H1 (cell line): ENCODE results near the gene ITSN1. TPM values are rescaled to one million over a fixed set of nuclear protein-coding genes. Genes with fewer than 3 reads are reported as not detected.

Experiments
- CTCF ChIA-PET: fragments of 300-600 bp; sonication (Branson Sonifier 250); formaldehyde crosslinking; loops from one replicate; lab custom pipeline; 2021; ENCODE audit not compliant: partially characterized antibody; lab: Charles Lee
- POLR2A ChIA-PET: fragments of 300-600 bp; sonication (Branson Sonifier 250); formaldehyde crosslinking; loops from one replicate; lab custom pipeline; 2021; ENCODE audit warnings: inconsistent platforms; ENCODE audit not compliant: partially characterized antibody; lab: Charles Lee
- DNase-seq, 2 experiments: peaks; one replicate each; pipeline versions ENCODE4 v3.0.0 to v3.0.0-alpha.2; 2010 to 2022; ENCODE audit warnings: low spot score in 2 of 2, low read depth in 1 of 2, mixed read lengths in 1 of 2
- FAIRE-seq: peaks from 2 replicates; lab custom pipeline; 2011; peaks lifted over from hg19 to GRCh38; lab: Jason Lieb, UNC
- H2AFZ ChIP-seq: 2 replicates; pipeline ENCODE4 v1.8.1; 2012; ENCODE audit warnings: low read length, inconsistent platforms
- H2AK5ac ChIP-seq: 2 replicates; pipeline ENCODE4 v1.6.1; 2013; ENCODE audit warnings: low read depth, low read length
- H2BK120ac ChIP-seq: replicated peaks from 2 replicates; pipeline ENCODE3; 2013; ENCODE audit warnings: low read depth, low read length, inconsistent platforms
- H2BK12ac ChIP-seq: 2 replicates; pipeline ENCODE4 v1.6.1; 2013; ENCODE audit warnings: low read depth, low read length
- H2BK15ac ChIP-seq: 2 replicates; pipeline ENCODE4 v1.6.1; 2013; ENCODE audit warnings: low read length
- H2BK20ac ChIP-seq: 2 replicates; pipeline ENCODE4 v1.6.1; 2013; ENCODE audit warnings: low read length
- H2BK5ac ChIP-seq: 2 replicates; pipeline ENCODE4 v1.6.1; 2013; ENCODE audit warnings: low read depth, low read length
- H3K14ac ChIP-seq: 2 replicates; pipeline ENCODE4 v1.6.1; 2013; ENCODE audit warnings: inconsistent platforms; ENCODE audit not compliant: insufficient read length
- H3K18ac ChIP-seq: 2 replicates; pipeline ENCODE4 v1.6.1; 2013; ENCODE audit warnings: low read length; ENCODE audit errors: extremely low read depth
- H3K23ac ChIP-seq: 2 replicates; pipeline ENCODE4 v1.6.1; 2013; ENCODE audit warnings: inconsistent platforms; ENCODE audit not compliant: insufficient read length
- H3K23me2 ChIP-seq: 2 replicates; pipeline ENCODE4 v1.6.1; 2013; ENCODE audit warnings: low read depth, low read length
- H3K27ac ChIP-seq: 2 replicates; pipeline ENCODE4 v1.6.1; 2011; ENCODE audit warnings: low read depth, low read length, inconsistent platforms
- H3K27me3 ChIP-seq, 4 experiments: replicated peaks in 1 of 4; 1 replicate in 1 of 4; 2 replicates in 3 of 4; pipeline versions ENCODE4 v1.6.1 to v1.8.1; 2011 to 2013; ENCODE audit warnings: low read length in 3 of 4, mild to moderate bottlenecking in 3 of 4, inconsistent platforms in 2 of 4, mixed read lengths in 2 of 4, moderate library complexity in 1 of 4; ENCODE audit not compliant: control insufficient read depth in 3 of 4, insufficient read depth in 3 of 4; ENCODE audit errors: extremely low read depth in 1 of 4
- H3K36me3 ChIP-seq, 4 experiments: 2 replicates each; pipeline versions ENCODE4 v1.6.1 to v1.8.1; 2011 to 2013; ENCODE audit warnings: mild to moderate bottlenecking in 4 of 4, low read length in 3 of 4, moderate library complexity in 2 of 4, control low read depth in 1 of 4, inconsistent platforms in 1 of 4; ENCODE audit not compliant: insufficient read depth in 4 of 4, control insufficient read depth in 2 of 4
- H3K4ac ChIP-seq: replicated peaks from 2 replicates; pipeline ENCODE3; 2013; ENCODE audit warnings: low read length, low read depth, mixed read lengths, inconsistent platforms; ENCODE audit not compliant: insufficient read length
- H3K4me1 ChIP-seq, 4 experiments: replicated peaks in 1 of 4; 1 replicate in 1 of 4; 2 replicates in 3 of 4; pipeline versions ENCODE4 v1.6.1 to v1.8.1; 2011 to 2013; ENCODE audit warnings: low read length in 3 of 4, inconsistent platforms in 2 of 4, mixed read lengths in 1 of 4; ENCODE audit not compliant: insufficient read depth in 4 of 4, control insufficient read depth in 3 of 4
- H3K4me2 ChIP-seq, 2 experiments: 2 replicates each; pipeline versions ENCODE4 v1.6.1 to v1.8.1; 2011 to 2013; ENCODE audit warnings: low read depth in 2 of 2, low read length in 2 of 2, control low read depth in 1 of 2, inconsistent platforms in 1 of 2, mild to moderate bottlenecking in 1 of 2; ENCODE audit not compliant: insufficient read depth in 1 of 2
- H3K4me3 ChIP-seq, 4 experiments: fragments of 200-600, 300-600 bp in 1 of 4; sonication (generic), shearing (Covaris generic), sonication (Bioruptor Twin) in 1 of 4; 2 replicates each; pipeline versions ENCODE4 v1.5.1 to v1.8.1; 2011 to 2016; ENCODE audit warnings: low read length in 4 of 4, low read depth in 3 of 4, control low read depth in 2 of 4, inconsistent platforms in 2 of 4, mild to moderate bottlenecking in 2 of 4, mixed read lengths in 1 of 4, moderate library complexity in 1 of 4; ENCODE audit not compliant: insufficient read depth in 2 of 4; ENCODE audit errors: extremely low read depth in 1 of 4
- H3K56ac ChIP-seq: replicated peaks from 2 replicates; pipeline ENCODE3; 2013; ENCODE audit warnings: low read depth, mild to moderate bottlenecking, mixed read lengths, low read length, inconsistent platforms; ENCODE audit not compliant: insufficient read length
- H3K79me1 ChIP-seq: 2 replicates; pipeline ENCODE4 v1.6.1; 2013; ENCODE audit warnings: low read depth, low read length, control low read depth
- H3K79me2 ChIP-seq, 2 experiments: 2 replicates each; pipeline versions ENCODE4 v1.6.1 to v1.8.1; 2012 to 2013; ENCODE audit warnings: low read length in 2 of 2, mild to moderate bottlenecking in 2 of 2, inconsistent platforms in 1 of 2; ENCODE audit not compliant: insufficient read depth in 2 of 2, control insufficient read depth in 1 of 2
- H3K9ac ChIP-seq, 4 experiments: replicated peaks in 1 of 4; 1 replicate in 1 of 4; 2 replicates in 3 of 4; pipeline versions ENCODE4 v1.6.1 to v1.8.1; 2011 to 2013; ENCODE audit warnings: low read depth in 3 of 4, low read length in 3 of 4, control low read depth in 2 of 4, mild to moderate bottlenecking in 2 of 4, moderate library complexity in 2 of 4, inconsistent platforms in 1 of 4; ENCODE audit errors: extremely low read depth in 1 of 4
- H3K9me3 ChIP-seq, 2 experiments: 2 replicates each; pipeline versions ENCODE4 v1.6.1 to v1.8.1; 2012 to 2013; ENCODE audit warnings: mild to moderate bottlenecking in 2 of 2, moderate library complexity in 2 of 2, control low read depth in 1 of 2, inconsistent platforms in 1 of 2, low read depth in 1 of 2, low read length in 1 of 2, mixed read lengths in 1 of 2; ENCODE audit not compliant: insufficient read depth in 2 of 2
- H4K20me1 ChIP-seq, 2 experiments: replicated peaks in 1 of 2; 2 replicates each; pipeline versions ENCODE3 to v1.8.1; 2011 to 2013; ENCODE audit warnings: inconsistent platforms in 2 of 2, low read length in 2 of 2, mild to moderate bottlenecking in 1 of 2; ENCODE audit not compliant: insufficient read depth in 2 of 2, control insufficient read depth in 1 of 2
- H4K5ac ChIP-seq: 2 replicates; pipeline ENCODE4 v1.6.1; 2013; ENCODE audit warnings: low read length, low read depth, mixed read lengths, inconsistent platforms; ENCODE audit not compliant: insufficient read length
- H4K8ac ChIP-seq: 2 replicates; pipeline ENCODE4 v1.8.0; 2013; ENCODE audit warnings: mild to moderate bottlenecking, moderate library complexity, low read length, inconsistent platforms; ENCODE audit not compliant: insufficient read depth; ENCODE audit errors: extremely low read depth
- H4K91ac ChIP-seq: replicated peaks from 2 replicates; pipeline ENCODE3; 2013; ENCODE audit warnings: low read length, mixed read lengths, inconsistent platforms; ENCODE audit not compliant: insufficient read length
- CTBP2 ChIP-seq: IDR thresholded peaks from 2 replicates; pipeline ENCODE4 v1.7.0; 2011; ENCODE audit warnings: borderline replicate concordance, mild to moderate bottlenecking, moderate library complexity, mixed read lengths, low read length; ENCODE audit not compliant: insufficient read depth, insufficient read length
- FOSL1 ChIP-seq: IDR thresholded peaks from 2 replicates; pipeline ENCODE4 v1.6.1; 2011; ENCODE audit warnings: mild to moderate bottlenecking, low read depth, low read length, moderate library complexity; ENCODE audit not compliant: insufficient read depth
- PHF8 ChIP-seq: fragments of 200-600 bp; sonication (generic); conservative IDR thresholded peaks from 2 replicates; pipeline ENCODE4 v1.7.1; 2012; ENCODE audit warnings: low read depth, mild to moderate bottlenecking, inconsistent platforms, low read length, moderate library complexity
- RAD21 ChIP-seq, 2 experiments: IDR thresholded peaks in 1 of 2; conservative IDR thresholded peaks in 1 of 2; 2 replicates each; pipeline ENCODE4 v1.6.1; 2011; ENCODE audit warnings: low read depth in 2 of 2, low read length in 2 of 2, improper control_type of control experiment in 1 of 2, inconsistent platforms in 1 of 2, mild to moderate bottlenecking in 1 of 2, moderate library complexity in 1 of 2
- TEAD4 ChIP-seq: IDR thresholded peaks from 2 replicates; pipeline ENCODE4 v1.6.1; 2012; ENCODE audit warnings: low read depth, low read length, inconsistent platforms, mixed read lengths
- WGBS, 2 experiments: shearing (Covaris generic) in 1 of 2; methylation state at CpG; one replicate each; pipeline versions ENCODE4 v1.1.6 to v1.1.7; 2013 to 2015; ENCODE audit warnings: low lambda C conversion rate in 2 of 2, mixed read lengths in 2 of 2, inconsistent platforms in 1 of 2, low coverage in 1 of 2, missing lambda C conversion rate in 1 of 2; ENCODE audit not compliant: insufficient replicate concordance in 2 of 2, insufficient coverage in 1 of 2, insufficient read length in 1 of 2; ENCODE audit errors: extremely low coverage in 1 of 2, missing lambda C conversion rate in 1 of 2; 5-methylcytosine and 5-hydroxymethylcytosine counted together
- polyA plus RNA-seq, 7 experiments: library from polyadenylated mRNA; depleted of rRNA in 3 of 7; stranded (reverse) in 5 of 7; unstranded in 2 of 7; fragments of >200 nt in 5 of 7; fragments of 200-250 nt in 2 of 7; gene quantifications; 1 replicate in 5 of 7; 2 replicates in 1 of 7; 4 replicates in 1 of 7; pipeline versions ENCODE4 v1.2.1 to v1.2.3, GENCODE V29; 2011 to 2013; ENCODE audit warnings: missing spikeins in 2 of 7, mixed read lengths in 2 of 7
- total RNA-seq: library from RNA; stranded (reverse); fragmentation: NEBNext Ultra II Directional; extraction: Animal tissue kit (Norgen Biotek cat#: 25700); gene quantifications from 2 replicates; pipeline ENCODE4 v1.2.1, GENCODE V29; 2021
- TF ChIP-seq, protein P1 (sequence below): IDR thresholded peaks from 2 replicates; pipeline ENCODE4 v1.6.1; 2011; ENCODE audit warnings: low read length, improper control_type of control experiment
- TF ChIP-seq, protein P2 (sequence below), 3 experiments: IDR thresholded peaks; 1 replicate in 2 of 3; 2 replicates in 1 of 3; pipeline versions ENCODE4 v1.5.1 to v1.6.1; 2011; ENCODE audit warnings: low read length in 3 of 3, mild to moderate bottlenecking in 3 of 3, inconsistent platforms in 2 of 3, low read depth in 1 of 3, moderate library complexity in 1 of 3; ENCODE audit not compliant: insufficient read depth in 1 of 3; ENCODE audit errors: control extremely low read depth in 1 of 3

Gene ITSN1
- total and polyA plus RNA-seq, 2 of the 8 experiments (the other 6 are each of a cell fraction or from before 2014, with no cell fraction given): 60.8 to 78.1 TPM

DNA sequence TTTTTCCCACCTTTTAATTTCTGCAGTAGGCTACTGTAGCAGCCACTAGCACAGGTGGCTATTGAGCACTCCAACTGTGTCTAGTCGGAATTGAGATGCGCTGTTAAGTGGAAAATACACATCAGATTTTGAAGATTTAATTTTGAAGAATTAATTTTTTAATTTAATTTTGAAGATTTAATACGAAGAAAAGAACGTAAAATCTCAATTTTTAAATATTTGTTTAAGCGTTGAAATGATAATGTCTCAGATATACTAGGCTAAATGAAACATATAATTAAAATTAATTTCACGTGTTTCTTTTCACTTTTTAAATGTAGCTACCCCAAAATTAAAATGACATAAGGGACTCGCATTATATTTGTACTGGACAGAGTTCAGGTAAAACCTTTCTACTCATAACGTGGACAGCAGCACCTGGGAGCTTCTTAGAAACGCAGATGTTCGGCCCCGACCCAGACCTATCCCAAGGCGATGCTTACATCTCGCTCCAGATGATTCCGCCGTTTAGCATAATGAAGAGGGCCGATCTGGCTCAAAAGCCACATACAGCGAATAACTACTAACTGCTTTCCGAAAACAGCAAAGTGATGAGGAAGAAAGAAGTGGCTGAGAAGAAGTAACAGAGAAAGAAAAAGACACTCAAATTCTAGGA, 1.5 kb upstream of the ITSN1 start:
- DNase-seq (no peak), FAIRE-seq (no peak)
- Histone ChIP-seq H2BK5ac (no peak overlapping the region), H3K27ac (peak overlapping the region; percentile 82), H3K18ac (no peak overlapping the region), H3K56ac (peak overlapping the region; percentile 73), H2BK20ac (no peak overlapping the region), H2BK120ac (peak overlapping the region; percentile 45), H3K4me2 (peak overlapping the region; percentile 84 to 94), H3K4me1 (peaks cover 0 to 4% (median 0%) of the 10 kb centered on the region in 4 experiments; a peak in 2 of 7 replicates), H2AFZ (peak overlapping the region; percentile 47; the same call in 1 of the 2 replicates), H3K79me1 (0 out of 2 replicates have a peak, but pooled peaks cover 3% of the 10 kb centered on the region), H4K20me1 (peaks cover 0 to 14% of the 10 kb centered on the region in 2 experiments), H4K91ac (no peak overlapping the region), H3K23ac (no peak overlapping the region), H3K9me3 (no peaks in the 10 kb centered on the region), H4K8ac (no peak overlapping the region), H4K5ac (peak overlapping the region; percentile 57), H3K9ac (peak overlapping the region in 3 of 4 experiments; percentile 86 to 92 (median 88); a peak in 5 of 7 replicates), H3K27me3 (no peaks in the 10 kb centered on the region), H3K4ac (no peak overlapping the region), H3K79me2 (peaks cover 17 to 42% of the 10 kb centered on the region in 2 experiments), H3K14ac (no peak overlapping the region), H3K23me2 (peaks cover 9% of the 10 kb centered on the region), H3K36me3 (no peaks in the 10 kb centered on the region), H2AK5ac (no peak overlapping the region), H2BK15ac (no peak overlapping the region), H3K4me3 (peak overlapping the region; percentile 45 to 87 (median 80)), H2BK12ac (0 out of 2 replicates have a peak overlapping the region, but pooled peaks have one; percentile 50)
- ChIA-PET POLR2A (interaction anchor here (0.8 to 1.4 kb wide), 5 partner anchors 11 to 484 kb away, joined by 3 to 5 read pairs (median 3); partner anchors contain the start of genes DONSON and SON), CTCF (no interaction called here)
- WGBS, 2 experiments: 26 to 100% methylated on average over 2 to 18 of the region's 18 CpGs
- TF ChIP-seq, protein P1, sequence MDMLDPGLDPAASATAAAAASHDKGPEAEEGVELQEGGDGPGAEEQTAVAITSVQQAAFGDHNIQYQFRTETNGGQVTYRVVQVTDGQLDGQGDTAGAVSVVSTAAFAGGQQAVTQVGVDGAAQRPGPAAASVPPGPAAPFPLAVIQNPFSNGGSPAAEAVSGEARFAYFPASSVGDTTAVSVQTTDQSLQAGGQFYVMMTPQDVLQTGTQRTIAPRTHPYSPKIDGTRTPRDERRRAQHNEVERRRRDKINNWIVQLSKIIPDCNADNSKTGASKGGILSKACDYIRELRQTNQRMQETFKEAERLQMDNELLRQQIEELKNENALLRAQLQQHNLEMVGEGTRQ: no peak
- no peak for TF ChIP-seq FOSL1
- TF ChIP-seq, protein P2, sequence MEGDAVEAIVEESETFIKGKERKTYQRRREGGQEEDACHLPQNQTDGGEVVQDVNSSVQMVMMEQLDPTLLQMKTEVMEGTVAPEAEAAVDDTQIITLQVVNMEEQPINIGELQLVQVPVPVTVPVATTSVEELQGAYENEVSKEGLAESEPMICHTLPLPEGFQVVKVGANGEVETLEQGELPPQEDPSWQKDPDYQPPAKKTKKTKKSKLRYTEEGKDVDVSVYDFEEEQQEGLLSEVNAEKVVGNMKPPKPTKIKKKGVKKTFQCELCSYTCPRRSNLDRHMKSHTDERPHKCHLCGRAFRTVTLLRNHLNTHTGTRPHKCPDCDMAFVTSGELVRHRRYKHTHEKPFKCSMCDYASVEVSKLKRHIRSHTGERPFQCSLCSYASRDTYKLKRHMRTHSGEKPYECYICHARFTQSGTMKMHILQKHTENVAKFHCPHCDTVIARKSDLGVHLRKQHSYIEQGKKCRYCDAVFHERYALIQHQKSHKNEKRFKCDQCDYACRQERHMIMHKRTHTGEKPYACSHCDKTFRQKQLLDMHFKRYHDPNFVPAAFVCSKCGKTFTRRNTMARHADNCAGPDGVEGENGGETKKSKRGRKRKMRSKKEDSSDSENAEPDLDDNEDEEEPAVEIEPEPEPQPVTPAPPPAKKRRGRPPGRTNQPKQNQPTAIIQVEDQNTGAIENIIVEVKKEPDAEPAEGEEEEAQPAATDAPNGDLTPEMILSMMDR (IDR thresholded peaks at IDR 0.05; ENCODE audit: control extremely low read depth in 1 of 3, insufficient read depth in 1 of 3, low read depth in 1 of 3, low read length in 3 of 3): no peak
- TF ChIP-seq PHF8: no peak
- TF ChIP-seq CTBP2: no peak
- no peak for TF ChIP-seq TEAD4
- no peak for TF ChIP-seq RAD21 (IDR thresholded peaks at IDR 0.05 in 1 of 2, conservative IDR thresholded peaks at IDR 0.05 in 1 of 2; ENCODE audit: low read depth in 2 of 2, low read length in 2 of 2)
